Hematopoietic multipotent progenitor cell treated with erythropoietin and hydrocortisone succinate and interleukin-3 and kit ligand, for 8 days (in vitro differentiated cells): ENCODE data around the gene TNFRSF11A.

Experiments used
- DNase-seq: peaks from one replicate; pipeline ENCODE4 v3.0.0-alpha.2; 2015

TNFRSF11A gene

GRCh38 chr18:62324917-62325805 is at the start of gene TNFRSF11A:
TNFRSF11A (plus strand) TSS chr18:62325310; CDS start chr18:62325353, 43 bp downstream.
- DNase-seq = peak; percentile 33

- DNase-seq = no peak
Observed at GRCh38 chr18:62277045-62277444, 48.1 kb upstream of the TNFRSF11A start.

GRCh38 chr18:62279561-62279960 is 45.5 kb upstream of the TNFRSF11A start:
- no peak for DNase-seq

- no peak for DNase-seq
Observed at GRCh38 chr18:62280058-62280457, 45.1 kb upstream of the TNFRSF11A start.

GRCh38 chr18:62280786-62281185 is 44.3 kb upstream of the TNFRSF11A start:
- no peak for DNase-seq

- no peak for DNase-seq
Observed at GRCh38 chr18:62281684-62282083, 43.4 kb upstream of the TNFRSF11A start.

GRCh38 chr18:62282188-62282629 is 42.9 kb upstream of the TNFRSF11A start:
- no peak for DNase-seq

GRCh38 chr18:62284637-62285036 is 40.5 kb upstream of the TNFRSF11A start:
- no peak for DNase-seq

GRCh38 chr18:62285281-62285680 is 39.8 kb upstream of the TNFRSF11A start:
- no peak for DNase-seq

- no peak for DNase-seq
Observed at GRCh38 chr18:62287781-62288664, 37.1 kb upstream of the TNFRSF11A start.

GRCh38 chr18:62288665-62289008 is 36.5 kb upstream of the TNFRSF11A start:
- no peak for DNase-seq

- DNase-seq = no peak
Observed at GRCh38 chr18:62289047-62289446, 36.1 kb upstream of the TNFRSF11A start.

GRCh38 chr18:62294073-62294472 is 31.0 kb upstream of the TNFRSF11A start:
- DNase-seq = no peak

- no peak for DNase-seq
Observed at GRCh38 chr18:62300359-62300963, 24.6 kb upstream of the TNFRSF11A start.

GRCh38 chr18:62301322-62301721 is 23.8 kb upstream of the TNFRSF11A start:
- DNase-seq = no peak

- no peak for DNase-seq
Observed at GRCh38 chr18:62312851-62313250, 12.3 kb upstream of the TNFRSF11A start.

- DNase-seq = peak; percentile 72
Observed at GRCh38 chr18:62318228-62319180, 6.6 kb upstream of the TNFRSF11A start.

- DNase-seq = no peak
Observed at GRCh38 chr18:62321201-62321600, 3.9 kb upstream of the TNFRSF11A start.

GRCh38 chr18:62323483-62324180 is 1.5 kb upstream of the TNFRSF11A start:
- DNase-seq = no peak

GRCh38 chr18:62324181-62324828 is 805 bp upstream of the TNFRSF11A start:
- peak; percentile 29 for DNase-seq
